ENCODE data around the gene KBTBD8. TPM values are rescaled to one million over a fixed set of nuclear protein-coding genes. Genes with fewer than 3 reads are reported as not detected.

KBTBD8 gene
- total and polyA plus RNA-seq, 9 of the 15 experiments (the other 6 are each of a cell fraction or from before 2014, with no cell fraction given), result 2.7 to 9.1 (median 5.6) TPM

DNA sequence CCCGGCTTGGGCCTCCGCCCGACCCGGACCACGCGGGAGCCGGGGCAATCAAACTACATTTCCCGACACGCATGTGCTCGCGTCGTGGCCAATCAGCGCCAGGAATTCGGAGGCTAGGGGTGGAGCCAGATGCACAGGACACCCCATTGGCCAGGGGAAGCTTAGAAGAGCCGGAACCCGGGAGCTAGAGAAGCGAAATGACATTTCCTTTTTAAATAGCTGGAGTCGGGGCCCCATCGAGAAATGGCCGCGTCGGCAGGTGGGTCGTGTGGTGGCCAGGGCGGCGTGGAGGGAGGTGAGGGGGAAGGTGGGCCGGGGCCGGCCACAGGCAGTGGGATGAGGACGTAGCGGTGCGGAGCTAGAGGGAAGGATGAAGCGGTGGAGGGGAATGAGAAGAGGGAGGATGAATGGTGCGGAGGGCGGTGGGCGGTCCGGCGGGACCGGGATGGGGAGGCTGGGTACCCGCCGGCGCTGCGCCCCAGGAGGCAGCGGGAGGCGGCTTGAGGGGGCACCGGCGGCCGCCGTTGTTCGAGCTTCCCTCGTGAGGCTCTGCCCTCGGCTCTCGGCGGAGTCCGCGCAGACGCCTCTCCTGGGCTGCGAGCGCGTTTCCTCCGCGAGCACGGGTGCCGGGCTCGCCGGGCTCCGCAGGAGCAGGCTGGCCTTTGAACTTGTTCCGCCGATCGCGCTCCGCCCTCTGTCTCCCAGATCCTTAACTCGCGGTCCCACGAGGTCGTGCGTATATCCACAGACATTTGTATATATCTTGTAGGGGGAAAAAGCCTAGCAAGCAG, at the start of gene KBTBD8 (continued):
- TF ChIP-seq KLF6 (CRISPR knock-in tag; IDR thresholded peaks at IDR 0.05; ENCODE audit: borderline replicate concordance) (no peak), ARID3B (CRISPR knock-in tag; IDR thresholded peaks at IDR 0.05; ENCODE audit: borderline replicate concordance) (no peak), BRCA1 (IDR thresholded peaks at IDR 0.05) (no peak), BRCA1 (CRISPR knock-in tag; IDR thresholded peaks at IDR 0.05) (no peak), MTA2 (IDR thresholded peaks at IDR 0.05; ENCODE audit: low read depth) (no peak), ZNF274 (IDR thresholded peaks at IDR 0.05; ENCODE audit: borderline replicate concordance, low read depth, low read length) (no peak), ZNF644 (tag; IDR thresholded peaks at IDR 0.05; ENCODE audit: low read depth) (no peak), GATAD2A (IDR thresholded peaks at IDR 0.05) (0 out of 2 replicates have a peak, but pooled peaks have one; percentile 48), ZNF592 (IDR thresholded peaks at IDR 0.05) (no peak), ZNF143 (CRISPR knock-in tag; IDR thresholded peaks at IDR 0.05) (peak; percentile 88; the same call in 1 of the 2 replicates), ZNF395 (CRISPR knock-in tag; IDR thresholded peaks at IDR 0.05) (peak; percentile 72), MTA3 (IDR thresholded peaks at IDR 0.05; ENCODE audit: borderline replicate concordance) (no peak), BRF1 (IDR thresholded peaks at IDR 0.05; ENCODE audit: borderline replicate concordance, extremely low read depth, insufficient read length) (no peak), TARDBP (IDR thresholded peaks at IDR 0.05) (no peak), JUN (IDR thresholded peaks at IDR 0.05; ENCODE audit: borderline replicate concordance, low read depth, low read length) (0 out of 2 replicates have a peak, but pooled peaks have one; percentile 27), JUN (CRISPR knock-in tag; IDR thresholded peaks at IDR 0.05; ENCODE audit: borderline replicate concordance) (no peak)
- TF ChIP-seq, protein P1, sequence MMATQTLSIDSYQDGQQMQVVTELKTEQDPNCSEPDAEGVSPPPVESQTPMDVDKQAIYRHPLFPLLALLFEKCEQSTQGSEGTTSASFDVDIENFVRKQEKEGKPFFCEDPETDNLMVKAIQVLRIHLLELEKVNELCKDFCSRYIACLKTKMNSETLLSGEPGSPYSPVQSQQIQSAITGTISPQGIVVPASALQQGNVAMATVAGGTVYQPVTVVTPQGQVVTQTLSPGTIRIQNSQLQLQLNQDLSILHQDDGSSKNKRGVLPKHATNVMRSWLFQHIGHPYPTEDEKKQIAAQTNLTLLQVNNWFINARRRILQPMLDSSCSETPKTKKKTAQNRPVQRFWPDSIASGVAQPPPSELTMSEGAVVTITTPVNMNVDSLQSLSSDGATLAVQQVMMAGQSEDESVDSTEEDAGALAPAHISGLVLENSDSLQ (IDR thresholded peaks at IDR 0.05), result peak; percentile 31; the same call in 1 of the 2 replicates
- TF ChIP-seq, protein P2, sequence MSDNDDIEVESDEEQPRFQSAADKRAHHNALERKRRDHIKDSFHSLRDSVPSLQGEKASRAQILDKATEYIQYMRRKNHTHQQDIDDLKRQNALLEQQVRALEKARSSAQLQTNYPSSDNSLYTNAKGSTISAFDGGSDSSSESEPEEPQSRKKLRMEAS (CRISPR knock-in tag; IDR thresholded peaks at IDR 0.05), result peak; percentile 71
